Activated CD4-positive, alpha-beta T cell treated with anti-CD3 and anti-CD28 coated beads, Interleukin-2, amount 10 ng/mL, durations not matched to agents 24 days and 14 days (primary cell): ENCODE measurements around the gene ZNF182. TPM values are rescaled to one million over a fixed set of nuclear protein-coding genes. Genes with fewer than 3 reads are reported as not detected.

Experiments used
- total RNA-seq: library from RNA; stranded (reverse); gene quantifications from 2 replicates; pipeline ENCODE4 v1.2.3, GENCODE V29; 2022

ZNF182 gene
- total RNA-seq, 1 donor from 2014 or later, result 5.7 TPM

Other genes starting within 250 kb of the ZNF182 start
- gene ZNF81, start 167.1 kb downstream of the ZNF182 start, total RNA-seq, result 4.0 and 9.0 TPM in 2 replicates
- not detected in 2 replicates for gene SPACA5, start 3.0 kb upstream of the ZNF182 start, total RNA-seq
- gene ZNF630, start 67.7 kb upstream of the ZNF182 start, total RNA-seq, result 0.19 and 0.33 TPM in 2 replicates
- not detected in 2 replicates for gene SPACA5B, start 126.6 kb upstream of the ZNF182 start, total RNA-seq
- not detected in 2 replicates for gene SSX5, start 192.8 kb upstream of the ZNF182 start, total RNA-seq